Endothelial cell of umbilical vein (primary cell): ENCODE measurements around the gene SIAH2. TPM values are rescaled to one million over a fixed set of nuclear protein-coding genes. Genes with fewer than 3 reads are reported as not detected.

ENCODE experiments used
- BruUV-seq: library from RNA; stranded (reverse); fragments of 400-500 nt; replicated peaks from 2 replicates; lab custom pipeline; 2021; lab: Mats Ljungman, UMichigan
- CTCF ChIA-PET: fragments of 300-600, 350-600 bp; sonication (Branson Sonifier 250); formaldehyde crosslinking; loops from one replicate; lab custom pipeline; 2021; ENCODE audit warnings: antibody characterized with exemption, inconsistent platforms; lab: Charles Lee
- POLR2A ChIA-PET: fragments of 300-600, 350-600 bp; sonication (Branson Sonifier 250); formaldehyde crosslinking; loops from one replicate; lab custom pipeline; 2021; ENCODE audit warnings: antibody characterized with exemption, inconsistent platforms; lab: Charles Lee
- DNase-seq: peaks from one replicate; pipeline ENCODE4 v3.0.0-alpha.2; 2011; ENCODE audit warnings: low read depth, low spot score
- FAIRE-seq: peaks from 2 replicates; lab custom pipeline; 2011; peaks lifted over from hg19 to GRCh38; lab: Jason Lieb, UNC
- H2AFZ ChIP-seq: 2 replicates; pipeline ENCODE4 v1.6.0; 2012; ENCODE audit warnings: low read depth, low read length, control low read depth, inconsistent platforms
- H3K27ac ChIP-seq: 2 replicates; pipeline ENCODE4 v1.5.1; 2011; ENCODE audit warnings: low read depth, mild to moderate bottlenecking, control low read depth, low read length, moderate library complexity; ENCODE audit not compliant: insufficient read depth
- H3K27me3 ChIP-seq, 2 experiments: 2 replicates each; pipeline versions ENCODE4 v1.6.0 to v1.6.1; 2011; ENCODE audit warnings: low read length in 2 of 2, mixed read lengths in 1 of 2; ENCODE audit not compliant: control insufficient read depth in 2 of 2, insufficient read depth in 2 of 2
- H3K36me3 ChIP-seq, 2 experiments: 2 replicates in 1 of 2; 3 replicates in 1 of 2; pipeline ENCODE4 v1.5.1; 2011; ENCODE audit warnings: low read length in 2 of 2, mild to moderate bottlenecking in 1 of 2, moderate library complexity in 1 of 2; ENCODE audit not compliant: control insufficient read depth in 2 of 2, insufficient read depth in 2 of 2; ENCODE audit errors: extremely low read depth in 1 of 2
- H3K4me1 ChIP-seq: 3 replicates; pipeline ENCODE4 v1.5.1; 2011; ENCODE audit warnings: mild to moderate bottlenecking, low read length; ENCODE audit not compliant: control insufficient read depth, insufficient read depth; ENCODE audit errors: extremely low read depth
- H3K4me2 ChIP-seq: 2 replicates; pipeline ENCODE4 v1.6.1; 2011; ENCODE audit warnings: low read length, control low read depth, mixed read lengths; ENCODE audit not compliant: insufficient read depth
- H3K4me3 ChIP-seq, 3 experiments: fragments of 200-600 bp in 1 of 3; sonication (generic), shearing (Covaris generic) in 1 of 3; replicated peaks in 1 of 3; 2 replicates each; pipeline ENCODE4 v1.5.1; 2011 to 2016; ENCODE audit warnings: control low read depth in 3 of 3, low read length in 3 of 3, mild to moderate bottlenecking in 2 of 3, inconsistent platforms in 1 of 3, low read depth in 1 of 3, moderate library complexity in 1 of 3; ENCODE audit not compliant: insufficient read depth in 1 of 3
- H3K79me2 ChIP-seq: 2 replicates; pipeline ENCODE4 v1.6.0; 2012; ENCODE audit warnings: low read length, inconsistent platforms; ENCODE audit not compliant: control insufficient read depth, insufficient read depth
- H3K9ac ChIP-seq: replicated peaks from 2 replicates; pipeline ENCODE3; 2011; ENCODE audit warnings: low read length, control low read depth; ENCODE audit not compliant: insufficient read depth; ENCODE audit errors: extremely low read depth
- H3K9me1 ChIP-seq: replicated peaks from 3 replicates; pipeline ENCODE4 v1.6.0; 2011; ENCODE audit warnings: mild to moderate bottlenecking, low read length; ENCODE audit not compliant: control insufficient read depth, insufficient read depth; ENCODE audit errors: extremely low read depth
- H3K9me3 ChIP-seq: replicated peaks from 2 replicates; pipeline ENCODE4 v1.5.1; 2012; ENCODE audit warnings: low read length, inconsistent platforms; ENCODE audit not compliant: control insufficient read depth, insufficient read depth
- H4K20me1 ChIP-seq: replicated peaks from 2 replicates; pipeline ENCODE3; 2011; ENCODE audit warnings: mild to moderate bottlenecking, low read length; ENCODE audit not compliant: control insufficient read depth, insufficient read depth; ENCODE audit errors: extremely low read depth
- CTCF ChIP-seq, 2 donors: IDR thresholded peaks; 1 replicate in 1 of 2; 2 replicates in 1 of 2; pipeline ENCODE4 v1.5.1; 2011; ENCODE audit warnings: low read length in 2 of 2, mild to moderate bottlenecking in 2 of 2, moderate library complexity in 2 of 2, control low read depth in 1 of 2, inconsistent platforms in 1 of 2, low read depth in 1 of 2; ENCODE audit not compliant: insufficient read depth in 1 of 2; ENCODE audit errors: extremely low read depth in 1 of 2
- EZH2 ChIP-seq: IDR thresholded peaks from 2 replicates; pipeline ENCODE4 v1.6.1; 2012; ENCODE audit warnings: borderline replicate concordance, low read depth, mild to moderate bottlenecking, moderate library complexity, low read length, inconsistent platforms; ENCODE audit not compliant: severe bottlenecking
- FOS ChIP-seq: IDR thresholded peaks from 2 replicates; pipeline ENCODE4 v1.6.1; 2011; ENCODE audit warnings: mild to moderate bottlenecking, low read length, moderate library complexity, borderline replicate concordance; ENCODE audit not compliant: insufficient read depth
- GATA2 ChIP-seq: IDR thresholded peaks from 2 replicates; pipeline ENCODE4 v1.7.0; 2011; ENCODE audit warnings: low read depth, mild to moderate bottlenecking, moderate library complexity, mixed read lengths, low read length; ENCODE audit not compliant: insufficient read length, insufficient read depth
- JUN ChIP-seq: IDR thresholded peaks from 2 replicates; pipeline ENCODE4 v1.6.1; 2011; ENCODE audit warnings: borderline replicate concordance, low read depth; ENCODE audit not compliant: insufficient read length, insufficient read depth
- MAX ChIP-seq: IDR thresholded peaks from 2 replicates; pipeline ENCODE4 v1.6.1; 2011; ENCODE audit not compliant: insufficient read depth, insufficient read length
- MYC ChIP-seq: IDR thresholded peaks from one replicate; pipeline ENCODE4 v1.6.1; 2011; ENCODE audit warnings: mild to moderate bottlenecking, low read depth, low read length
- POLR2A ChIP-seq: IDR thresholded peaks from 2 replicates; pipeline ENCODE4 v1.6.1; 2012; ENCODE audit warnings: low read depth, mild to moderate bottlenecking, control low read depth, low read length
- POLR2AphosphoS5 ChIP-seq: IDR thresholded peaks from 2 replicates; pipeline ENCODE4 v1.6.1; 2012; ENCODE audit warnings: low read depth, mild to moderate bottlenecking, control low read depth, low read length, moderate library complexity; ENCODE audit not compliant: insufficient read depth
- dilution Hi-C: fragments of 300-500 bp; cut with MboI; formaldehyde crosslinking; loops from one replicate; pipeline ENCODE4 v1.15.0; 2019; ENCODE audit warnings: low sequenced_read_pairs; ENCODE audit not compliant: extremely low pct_ligation_motif_present
- intact Hi-C: fragments of 100-400 bp; cut with micrococcal nuclease; formaldehyde crosslinking; loops from one replicate; pipeline ENCODE4 v1.10.0; 2022
- polyA plus RNA-seq, 4 experiments: library from polyadenylated mRNA; depleted of rRNA in 3 of 4; stranded (reverse) in 3 of 4; unstranded in 1 of 4; fragments of >200 nt; gene quantifications; 2 replicates each; pipeline versions ENCODE4 v1.2.1 to v1.2.3, GENCODE V29; 2011 to 2012; ENCODE audit warnings: missing spikeins in 1 of 4
- total RNA-seq: library from RNA; stranded (reverse); gene quantifications from 2 replicates; pipeline ENCODE4 v1.2.3, GENCODE V29; 2021

Gene SIAH2
- total and polyA plus RNA-seq, 2 donors (not counting 3 experiments of a cell fraction or from before 2014, with no cell fraction given): 16.7 to 25.1 TPM

GRCh38 chr3:150744041-150744918, 18.7 kb downstream of the SIAH2 start:
- ChIA-PET POLR2A (no interaction called here), CTCF (no interaction called here)
- DNase-seq (no peak), FAIRE-seq (no peak)
- dilution Hi-C loops (no loop called here), intact Hi-C loops (no loop called here)
- no peaks in the 10 kb centered on the region for H4K20me1 ChIP-seq
- no peak overlapping the region for H3K4me3 ChIP-seq
- peaks cover 59% of the 10 kb centered on the region for H3K79me2 ChIP-seq
- no TSS peak for BruUV-seq
- no peaks in the 10 kb centered on the region for H3K27me3 ChIP-seq
- H3K9ac ChIP-seq: no peak overlapping the region
- TF ChIP-seq POLR2AphosphoS5 (no peak), MAX (no peak), FOS (no peak), CTCF (IDR thresholded peaks at IDR 0.05; ENCODE audit: extremely low read depth in 1 of 2, insufficient read depth in 1 of 2, low read depth in 1 of 2, low read length in 2 of 2) (no peak), GATA2 (no peak), MYC (no peak), JUN (no peak), POLR2A (no peak), EZH2 (no peak)
- no peaks in the 10 kb centered on the region for H3K9me3 ChIP-seq
- no peak overlapping the region for H2AFZ ChIP-seq
- no peak overlapping the region for H3K27ac ChIP-seq
- no peaks in the 10 kb centered on the region for H3K9me1 ChIP-seq
- H3K4me2 ChIP-seq: no peak overlapping the region
- H3K4me1 ChIP-seq: no peaks in the 10 kb centered on the region
- peaks cover 0 to 7% of the 10 kb centered on the region in 2 experiments for H3K36me3 ChIP-seq
